ENCODE results near the gene ITGB2. TPM values are rescaled to one million over a fixed set of nuclear protein-coding genes. Genes with fewer than 3 reads are reported as not detected.

Gene ITGB2
- total RNA-seq, 1 experiment from 2014 or later = 1.5 TPM

DNA sequence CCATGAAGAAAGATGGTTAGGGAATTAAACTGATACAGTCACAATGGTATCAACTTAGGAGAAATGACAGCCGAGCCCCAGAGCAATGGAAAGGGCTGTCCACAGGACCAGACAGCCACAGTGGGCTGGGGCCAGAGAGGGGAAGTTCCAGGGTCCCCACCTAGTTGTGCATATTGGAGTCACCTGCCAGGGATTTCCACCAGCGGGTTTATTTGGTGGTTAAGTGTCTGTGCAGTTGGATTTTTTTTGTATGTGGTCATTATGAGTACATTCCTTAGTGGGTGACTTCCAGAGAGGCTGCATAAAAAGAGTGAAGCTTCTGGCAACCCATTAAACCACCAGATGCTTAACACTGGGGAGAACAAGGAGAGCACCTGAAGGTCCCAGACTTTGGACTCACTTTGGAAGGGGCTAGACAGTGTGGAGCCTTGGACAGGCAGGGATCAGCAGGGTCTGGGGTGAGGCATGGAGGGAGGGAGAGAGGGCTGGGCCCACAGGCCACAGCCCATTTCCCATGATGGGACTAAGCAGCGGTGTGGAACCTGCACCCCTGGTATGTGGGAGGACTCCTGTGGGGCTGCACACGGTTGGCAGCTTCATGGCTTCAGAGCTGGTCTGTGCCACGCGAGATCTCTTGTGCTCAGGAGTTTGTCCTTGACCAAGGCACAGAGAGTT is 39.4 kb downstream of the ITGB2 start:
- Histone ChIP-seq H4K20me1 (ENCODE audit: insufficient read depth) (no peaks in the 10 kb centered on the region), H3K4me3 (replicated peaks in 1 of 2; ENCODE audit: low read depth in 1 of 2, low read length in 2 of 2) (no peak overlapping the region), H3K9ac (ENCODE audit: low read length) (no peak overlapping the region), H3K9me3 (ENCODE audit: control insufficient read depth in 1 of 2, insufficient read depth in 1 of 2, low read depth in 1 of 2, low read length in 2 of 2) (no peaks in the 10 kb centered on the region), H3K4me1 (ENCODE audit: control insufficient read depth in 1 of 2, insufficient read depth in 2 of 2, low read length in 2 of 2) (peaks cover 0 to 3% of the 10 kb centered on the region in 2 experiments; a peak in 1 of 4 replicates), H3K4me2 (ENCODE audit: low read length) (no peak overlapping the region), H3K9me2 (ENCODE audit: insufficient read depth) (no peaks in the 10 kb centered on the region), H3K36me3 (ENCODE audit: control insufficient read depth in 1 of 2, insufficient read depth in 2 of 2, low read length in 2 of 2) (no peaks in the 10 kb centered on the region), H3K79me2 (ENCODE audit: insufficient read depth, low read length) (no peaks in the 10 kb centered on the region), H2AFZ (ENCODE audit: low read depth, low read length, poor library complexity, severe bottlenecking) (no peak overlapping the region), H3K27ac (ENCODE audit: low read depth, low read length) (no peak overlapping the region), H3K27me3 (ENCODE audit: insufficient read depth, low read length) (peaks cover 4% of the 10 kb centered on the region; the same call in 1 of the 2 replicates)
- no peak for TF ChIP-seq FOSL1 (IDR thresholded peaks at IDR 0.05; ENCODE audit: low read depth)
- TF ChIP-seq RAD21 (IDR thresholded peaks at IDR 0.05; ENCODE audit: low read depth) = no peak
- TF ChIP-seq ZNF274 (IDR thresholded peaks at IDR 0.05; ENCODE audit: low read depth, low read length) = no peak
- TF ChIP-seq TCF7L2 (IDR thresholded peaks at IDR 0.05; ENCODE audit: borderline replicate concordance, extremely low read depth, insufficient read depth, insufficient read length) = no peak
- DNase-seq (ENCODE audit: low read depth, low spot score) = no peak
- no TSS peak for BruUV-seq (replicated peaks)
- CTCF ChIA-PET = no interaction called here
- ATAC-seq = no peak
- RAD21 ChIA-PET (ENCODE audit: low non-redundant PET in 1 of 2, low total read pairs in 2 of 2, uncharacterized antibody in 2 of 2, unreplicated experiment in 2 of 2) = no interaction called here
- intact Hi-C loops (cut with micrococcal nuclease) = no loop called here
- POLR2A ChIA-PET = no interaction called here

- peaks cover 0 to 3% of the 10 kb centered on the region in 2 experiments; a peak in 1 of 4 replicates for H3K4me1 ChIP-seq (ENCODE audit: control insufficient read depth in 1 of 2, insufficient read depth in 2 of 2, low read length in 2 of 2)
- no peak for DNase-seq (ENCODE audit: low read depth, low spot score)
- H3K36me3 ChIP-seq (ENCODE audit: control insufficient read depth in 1 of 2, insufficient read depth in 2 of 2, low read length in 2 of 2) = no peaks in the 10 kb centered on the region
- CTCF ChIA-PET = no interaction called here
- H3K9me2 ChIP-seq (ENCODE audit: insufficient read depth) = no peaks in the 10 kb centered on the region
- no peak overlapping the region for H3K4me3 ChIP-seq (replicated peaks in 1 of 2; ENCODE audit: low read depth in 1 of 2, low read length in 2 of 2)
- H4K20me1 ChIP-seq (ENCODE audit: insufficient read depth) = no peaks in the 10 kb centered on the region
- H3K27ac ChIP-seq (ENCODE audit: low read depth, low read length) = no peak overlapping the region
- H3K9ac ChIP-seq (ENCODE audit: low read length) = no peak overlapping the region
- BruUV-seq (replicated peaks) = no TSS peak
- H3K27me3 ChIP-seq (ENCODE audit: insufficient read depth, low read length) = peaks cover 4% of the 10 kb centered on the region; the same call in 1 of the 2 replicates
- RAD21 ChIA-PET (ENCODE audit: low non-redundant PET in 1 of 2, low total read pairs in 2 of 2, uncharacterized antibody in 2 of 2, unreplicated experiment in 2 of 2) = no interaction called here
- POLR2A ChIA-PET = no interaction called here
- H3K9me3 ChIP-seq (ENCODE audit: control insufficient read depth in 1 of 2, insufficient read depth in 1 of 2, low read depth in 1 of 2, low read length in 2 of 2) = no peaks in the 10 kb centered on the region
- no peak for TF ChIP-seq FOSL1 (IDR thresholded peaks at IDR 0.05; ENCODE audit: low read depth)
- TF ChIP-seq SRF (IDR thresholded peaks at IDR 0.05; ENCODE audit: low read depth) = no peak
- TF ChIP-seq JUND (IDR thresholded peaks at IDR 0.05) = no peak
- no peak for TF ChIP-seq EZH2phosphoT487 (IDR thresholded peaks at IDR 0.05; ENCODE audit: borderline replicate concordance)
- TF ChIP-seq POLR2AphosphoS5 (IDR thresholded peaks at IDR 0.05; ENCODE audit: low read depth, low read length) = no peak
- no peak for TF ChIP-seq ELF1 (IDR thresholded peaks at IDR 0.05; ENCODE audit: borderline replicate concordance, low read depth)
- TF ChIP-seq EGR1 (IDR thresholded peaks at IDR 0.05; ENCODE audit: low read depth) = no peak
- TF ChIP-seq EZH2 (IDR thresholded peaks at IDR 0.05) = no peak
- no peak for TF ChIP-seq ZFX (IDR thresholded peaks at IDR 0.05)
- no peak for TF ChIP-seq CTCF (IDR thresholded peaks at IDR 0.05 in 2 of 3, conservative IDR thresholded peaks at IDR 0.05 in 1 of 3; ENCODE audit: borderline replicate concordance in 1 of 3, insufficient read depth in 1 of 3, low read depth in 2 of 3, low read length in 2 of 3)
- intact Hi-C loops (cut with micrococcal nuclease) = no loop called here
- H3K4me2 ChIP-seq (ENCODE audit: low read length) = no peak overlapping the region
- ATAC-seq = no peak
- no peak overlapping the region for H2AFZ ChIP-seq (ENCODE audit: low read depth, low read length, poor library complexity, severe bottlenecking)
- H3K79me2 ChIP-seq (ENCODE audit: insufficient read depth, low read length) = no peaks in the 10 kb centered on the region
Measured at GRCh38 chr21:44880405-44881197, 40.1 kb downstream of the ITGB2 start.
